HEK293 (cell line): Measurements from ENCODE around the gene CTSF.

Experiments used
- CTCF ChIA-PET: fragments of 350-600 bp; formaldehyde crosslinking; extraction: SDS; loops from one replicate; lab custom pipeline; 2021; ENCODE audit warnings: antibody characterized with exemption; lab: Yijun Ruan, JAX
- POLR2A ChIA-PET: fragments of 300-600 bp; formaldehyde crosslinking; extraction: SDS; loops from one replicate; lab custom pipeline; 2020; ENCODE audit warnings: antibody characterized with exemption, inconsistent platforms; lab: Yijun Ruan, JAX
- H3K27ac ChIP-seq: fragments of 200-500 bp; sonication (Bioruptor generic); 2 replicates; pipeline ENCODE4 v1.5.1; 2014; ENCODE audit warnings: low read depth, low read length, control low read depth, inconsistent platforms; ENCODE audit errors: extremely low read depth
- H3K36me3 ChIP-seq, 2 experiments: fragments of 200-500 bp in 1 of 2; sonication (Bioruptor generic) in 1 of 2; 1 replicate in 1 of 2; 2 replicates in 1 of 2; pipeline ENCODE4 v1.5.1; 2014 to 2017; ENCODE audit warnings: inconsistent platforms in 2 of 2, low read length in 2 of 2; ENCODE audit not compliant: control insufficient read depth in 2 of 2, insufficient read depth in 1 of 2
- H3K4me1 ChIP-seq: fragments of 200-500 bp; sonication (Bioruptor generic); 2 replicates; pipeline ENCODE4 v1.5.1; 2014; ENCODE audit warnings: mild to moderate bottlenecking, low read length, inconsistent platforms; ENCODE audit not compliant: control insufficient read depth, insufficient read depth
- H3K4me3 ChIP-seq: 2 replicates; pipeline ENCODE4 v1.5.1; 2011; ENCODE audit warnings: low read depth, mild to moderate bottlenecking, control low read depth, low read length, moderate library complexity
- H3K9me3 ChIP-seq: fragments of 200-500 bp; sonication (Bioruptor generic); 2 replicates; pipeline ENCODE4 v1.5.1; 2014; ENCODE audit warnings: low read depth, low read length, inconsistent platforms; ENCODE audit not compliant: control insufficient read depth, insufficient read depth
- ELK4 ChIP-seq: IDR thresholded peaks from 2 replicates; pipeline ENCODE4 v1.6.1; 2011; ENCODE audit warnings: mild to moderate bottlenecking, low read depth, low read length, borderline replicate concordance
- GLIS1 ChIP-seq: fragments of 450-650 bp; formaldehyde crosslinking; IDR thresholded peaks from 2 replicates; pipeline ENCODE4 v1.5.1; 2016; ENCODE audit warnings: missing biosample characterization, missing genetic modification characterization
- GLIS2 ChIP-seq: fragments of 450-650 bp; formaldehyde crosslinking; IDR thresholded peaks from 2 replicates; pipeline ENCODE4 v1.5.1; 2016; ENCODE audit warnings: missing biosample characterization, missing genetic modification characterization
- SALL2 ChIP-seq: fragments of 450-650 bp; formaldehyde crosslinking; IDR thresholded peaks from 2 replicates; pipeline ENCODE4 v1.5.0; 2017; ENCODE audit warnings: missing biosample characterization, mild to moderate bottlenecking, missing genetic modification characterization, borderline replicate concordance
- SETDB1 ChIP-seq: IDR thresholded peaks from one replicate; pipeline ENCODE4 v1.6.1; 2017; ENCODE audit warnings: mild to moderate bottlenecking, low read length, moderate library complexity, mixed read lengths; ENCODE audit not compliant: insufficient read length
- YY1 ChIP-seq: fragments of 450-650 bp; formaldehyde crosslinking; IDR thresholded peaks from 2 replicates; pipeline ENCODE4 v1.5.1; 2018; ENCODE audit warnings: missing biosample characterization, missing genetic modification characterization
- ZBTB17 ChIP-seq: fragments of 450-650 bp; formaldehyde crosslinking; IDR thresholded peaks from 2 replicates; pipeline ENCODE4 v1.5.1; 2016; ENCODE audit warnings: missing biosample characterization, missing genetic modification characterization
- ZIC2 ChIP-seq: fragments of 450-650 bp; formaldehyde crosslinking; IDR thresholded peaks from 2 replicates; pipeline ENCODE4 v1.5.1; 2016; ENCODE audit warnings: missing biosample characterization, missing genetic modification characterization
- ZNF114 ChIP-seq: fragments of 450-650 bp; formaldehyde crosslinking; IDR thresholded peaks from 2 replicates; pipeline ENCODE4 v1.5.0; 2017; ENCODE audit warnings: missing biosample characterization, missing genetic modification characterization
- ZNF23 ChIP-seq: fragments of 450-650 bp; formaldehyde crosslinking; IDR thresholded peaks from 2 replicates; pipeline ENCODE4 v1.5.1; 2016; ENCODE audit warnings: missing biosample characterization, missing genetic modification characterization, borderline replicate concordance
- ZNF239 ChIP-seq: fragments of 450-650 bp; formaldehyde crosslinking; IDR thresholded peaks from 2 replicates; pipeline ENCODE4 v1.5.1; 2016; ENCODE audit warnings: missing biosample characterization, missing genetic modification characterization
- ZNF24 ChIP-seq: fragments of 450-650 bp; formaldehyde crosslinking; IDR thresholded peaks from 2 replicates; pipeline ENCODE4 v1.5.1; 2016; ENCODE audit warnings: missing biosample characterization, missing genetic modification characterization
- ZNF335 ChIP-seq: fragments of 450-650 bp; formaldehyde crosslinking; conservative IDR thresholded peaks from 2 replicates; pipeline ENCODE4 v1.5.1; 2016; ENCODE audit warnings: missing biosample characterization, missing genetic modification characterization
- ZNF658 ChIP-seq: fragments of 450-650 bp; formaldehyde crosslinking; IDR thresholded peaks from 2 replicates; pipeline ENCODE4; 2016; ENCODE audit warnings: missing biosample characterization, missing genetic modification characterization
- ZSCAN16 ChIP-seq: fragments of 450-650 bp; formaldehyde crosslinking; IDR thresholded peaks from 2 replicates; pipeline ENCODE4 v1.5.1; 2016; ENCODE audit warnings: missing biosample characterization, missing genetic modification characterization
- ZSCAN18 ChIP-seq: fragments of 450-650 bp; formaldehyde crosslinking; IDR thresholded peaks from 2 replicates; pipeline ENCODE4 v1.5.1; 2016; ENCODE audit warnings: missing biosample characterization, missing genetic modification characterization

CTSF gene

GRCh38 chr11:66603072-66603471, 34.7 kb upstream of the CTSF start:
- ChIA-PET CTCF (interaction anchor here (1.1 to 1.2 kb wide), 2 partner anchors 10 to 23 kb away, joined by 3 read pairs; partner anchors contain the start of genes CCDC87 and CCS), POLR2A (interaction anchor here (0.5 to 1.4 kb wide), 3 partner anchors 9 to 126 kb away, joined by 3 to 4 read pairs (median 4); no protein-coding TSS in a partner anchor)
- Histone ChIP-seq H3K36me3 (peaks cover 4 to 77% of the 10 kb centered on the region in 2 experiments), H3K27ac (peak overlapping the region; percentile 41), H3K4me1 (peaks cover 5% of the 10 kb centered on the region; the same call in 1 of the 2 replicates), H3K4me3 (no peak overlapping the region), H3K9me3 (no peaks in the 10 kb centered on the region)
- TF ChIP-seq ZNF239 (tag by site-specific recombination) (no peak), ZNF658 (tag by site-specific recombination) (no peak), ZIC2 (tag by site-specific recombination) (peak; percentile 85)

- Histone ChIP-seq H3K36me3 (peaks cover 4 to 68% of the 10 kb centered on the region in 2 experiments), H3K27ac (no peak overlapping the region), H3K4me3 (no peak overlapping the region), H3K9me3 (no peaks in the 10 kb centered on the region), H3K4me1 (peaks cover 5% of the 10 kb centered on the region; the same call in 1 of the 2 replicates)
- CTCF ChIA-PET: interaction anchor here (0.6 to 0.9 kb wide), 2 partner anchors 8 to 21 kb away, joined by 4 read pairs; partner anchors contain the start of gene CCDC87
- POLR2A ChIA-PET: interaction anchor here (0.5 kb wide), 1 partner anchor 186 kb away, joined by 3 read pairs; no protein-coding TSS in a partner anchor
- peak; percentile 89 for TF ChIP-seq GLIS1 (tag by site-specific recombination)
- no peak for TF ChIP-seq ZNF23 (tag by site-specific recombination)
- peak; percentile 36; the same call in 1 of the 2 replicates for TF ChIP-seq ZBTB17 (tag by site-specific recombination)
- TF ChIP-seq GLIS2 (tag by site-specific recombination): 0 out of 2 replicates have a peak, but pooled peaks have one; percentile 27
- 0 out of 2 replicates have a peak, but pooled peaks have one; percentile 33 for TF ChIP-seq ZNF335 (tag by site-specific recombination)
- no peak for TF ChIP-seq YY1 (tag by site-specific recombination)
Measured at GRCh38 chr11:66600631-66601233, 32.3 kb upstream of the CTSF start.

- POLR2A ChIA-PET: interaction anchor here (0.5 to 1.3 kb wide), 2 partner anchors 16 to 187 kb away, joined by 3 to 6 read pairs; partner anchors contain the start of gene RBM14
- Histone ChIP-seq H3K27ac (no peak overlapping the region), H3K9me3 (no peaks in the 10 kb centered on the region), H3K4me1 (peaks cover 5% of the 10 kb centered on the region; the same call in 1 of the 2 replicates), H3K36me3 (peaks cover 4 to 66% of the 10 kb centered on the region in 2 experiments), H3K4me3 (no peak overlapping the region)
- CTCF ChIA-PET: interaction anchor here (0.6 kb wide), 1 partner anchor 21 kb away, joined by 4 read pairs; no protein-coding TSS in a partner anchor
- 0 out of 2 replicates have a peak, but pooled peaks have one; percentile 24 for TF ChIP-seq ZNF24 (tag by site-specific recombination)
- TF ChIP-seq SALL2 (tag by site-specific recombination): no peak
- no peak for TF ChIP-seq SETDB1
- no peak for TF ChIP-seq ZSCAN18 (tag by site-specific recombination)
- no peak for TF ChIP-seq ELK4
- TF ChIP-seq ZNF114 (tag by site-specific recombination): no peak
- no peak for TF ChIP-seq ZNF335 (tag by site-specific recombination)
- TF ChIP-seq ZSCAN16 (tag by site-specific recombination): no peak
Measured at GRCh38 chr11:66600219-66600618, 31.8 kb upstream of the CTSF start.
